HEK293 (cell line): ENCODE data around the gene TMA7B.

Experiments
- CTCF ChIA-PET: fragments of 350-600 bp; formaldehyde crosslinking; extraction: SDS; loops from one replicate; lab custom pipeline; 2021; ENCODE audit warnings: antibody characterized with exemption; lab: Yijun Ruan, JAX
- POLR2A ChIA-PET: fragments of 300-600 bp; formaldehyde crosslinking; extraction: SDS; loops from one replicate; lab custom pipeline; 2020; ENCODE audit warnings: antibody characterized with exemption, inconsistent platforms; lab: Yijun Ruan, JAX
- H3K27ac ChIP-seq: fragments of 200-500 bp; sonication (Bioruptor generic); 2 replicates; pipeline ENCODE4 v1.5.1; 2014; ENCODE audit warnings: low read depth, low read length, control low read depth, inconsistent platforms; ENCODE audit errors: extremely low read depth
- H3K36me3 ChIP-seq, 2 experiments: fragments of 200-500 bp in 1 of 2; sonication (Bioruptor generic) in 1 of 2; 1 replicate in 1 of 2; 2 replicates in 1 of 2; pipeline ENCODE4 v1.5.1; 2014 to 2017; ENCODE audit warnings: inconsistent platforms in 2 of 2, low read length in 2 of 2; ENCODE audit not compliant: control insufficient read depth in 2 of 2, insufficient read depth in 1 of 2
- H3K4me1 ChIP-seq: fragments of 200-500 bp; sonication (Bioruptor generic); 2 replicates; pipeline ENCODE4 v1.5.1; 2014; ENCODE audit warnings: mild to moderate bottlenecking, low read length, inconsistent platforms; ENCODE audit not compliant: control insufficient read depth, insufficient read depth
- H3K4me3 ChIP-seq: 2 replicates; pipeline ENCODE4 v1.5.1; 2011; ENCODE audit warnings: low read depth, mild to moderate bottlenecking, control low read depth, low read length, moderate library complexity
- H3K9me3 ChIP-seq: fragments of 200-500 bp; sonication (Bioruptor generic); 2 replicates; pipeline ENCODE4 v1.5.1; 2014; ENCODE audit warnings: low read depth, low read length, inconsistent platforms; ENCODE audit not compliant: control insufficient read depth, insufficient read depth
- AEBP2 ChIP-seq: fragments of 450-650 bp; formaldehyde crosslinking; IDR thresholded peaks from 2 replicates; pipeline ENCODE4 v1.5.1; 2016; ENCODE audit warnings: missing biosample characterization, missing genetic modification characterization, borderline replicate concordance
- GFI1B ChIP-seq: fragments of 450-650 bp; formaldehyde crosslinking; IDR thresholded peaks from 2 replicates; pipeline ENCODE4 v1.5.1; 2016; ENCODE audit warnings: missing biosample characterization, missing genetic modification characterization
- GLI4 ChIP-seq: fragments of 450-650 bp; formaldehyde crosslinking; IDR thresholded peaks from 2 replicates; pipeline ENCODE4 v1.5.1; 2016; ENCODE audit warnings: missing biosample characterization, missing genetic modification characterization
- HOXA7 ChIP-seq: sonication (generic); formaldehyde crosslinking; IDR thresholded peaks from 2 replicates; pipeline ENCODE4 v1.8.1; 2022; ENCODE audit warnings: missing genetic modification reagents, borderline replicate concordance
- OVOL3 ChIP-seq: fragments of 450-650 bp; formaldehyde crosslinking; IDR thresholded peaks from 2 replicates; pipeline ENCODE4 v1.5.1; 2016; ENCODE audit warnings: missing biosample characterization, missing genetic modification characterization
- PRDM1 ChIP-seq: fragments of 450-650 bp; formaldehyde crosslinking; IDR thresholded peaks from 2 replicates; pipeline ENCODE4; 2016; ENCODE audit warnings: missing biosample characterization, missing genetic modification characterization
- REPIN1 ChIP-seq: fragments of 450-650 bp; formaldehyde crosslinking; IDR thresholded peaks from 2 replicates; pipeline ENCODE4 v1.5.1; 2017; ENCODE audit warnings: missing biosample characterization, missing genetic modification characterization, low read depth
- SCRT2 ChIP-seq: fragments of 450-650 bp; formaldehyde crosslinking; IDR thresholded peaks from 2 replicates; pipeline ENCODE4 v1.5.1; 2016; ENCODE audit warnings: missing biosample characterization, missing genetic modification characterization
- ZBTB20 ChIP-seq: fragments of 450-650 bp; formaldehyde crosslinking; IDR thresholded peaks from 2 replicates; pipeline ENCODE4 v1.5.1; 2016; ENCODE audit warnings: missing biosample characterization, missing genetic modification characterization
- ZBTB48 ChIP-seq: fragments of 450-650 bp; formaldehyde crosslinking; IDR thresholded peaks from 2 replicates; pipeline ENCODE4 v1.5.1; 2016; ENCODE audit warnings: missing biosample characterization, missing genetic modification characterization
- ZBTB49 ChIP-seq: fragments of 450-650 bp; formaldehyde crosslinking; IDR thresholded peaks from 2 replicates; pipeline ENCODE4 v1.5.1; 2016; ENCODE audit warnings: missing biosample characterization, missing genetic modification characterization, low read depth
- ZFP3 ChIP-seq: fragments of 450-650 bp; formaldehyde crosslinking; IDR thresholded peaks from 2 replicates; pipeline ENCODE4 v1.5.1; 2016; ENCODE audit warnings: low read depth, missing biosample characterization, missing genetic modification characterization
- ZFP41 ChIP-seq: fragments of 450-650 bp; formaldehyde crosslinking; IDR thresholded peaks from 2 replicates; pipeline ENCODE4 v1.5.1; 2016; ENCODE audit warnings: missing biosample characterization, missing genetic modification characterization, borderline replicate concordance
- ZNF112 ChIP-seq: fragments of 450-650 bp; formaldehyde crosslinking; IDR thresholded peaks from 2 replicates; pipeline ENCODE4 v1.5.0; 2017; ENCODE audit warnings: missing biosample characterization, missing genetic modification characterization
- ZNF214 ChIP-seq: fragments of 450-650 bp; formaldehyde crosslinking; IDR thresholded peaks from 2 replicates; pipeline ENCODE4 v1.5.1; 2017; ENCODE audit warnings: missing biosample characterization, mild to moderate bottlenecking, missing genetic modification characterization, borderline replicate concordance
- ZNF24 ChIP-seq: fragments of 450-650 bp; formaldehyde crosslinking; IDR thresholded peaks from 2 replicates; pipeline ENCODE4 v1.5.1; 2016; ENCODE audit warnings: missing biosample characterization, missing genetic modification characterization
- ZNF292 ChIP-seq: fragments of 450-650 bp; formaldehyde crosslinking; IDR thresholded peaks from 2 replicates; pipeline ENCODE4 v1.5.1; 2016; ENCODE audit warnings: low read depth, missing biosample characterization, missing genetic modification characterization, borderline replicate concordance
- ZNF324 ChIP-seq: fragments of 450-650 bp; formaldehyde crosslinking; IDR thresholded peaks from 2 replicates; pipeline ENCODE4 v1.5.1; 2016; ENCODE audit warnings: missing biosample characterization, missing genetic modification characterization
- ZNF629 ChIP-seq: fragments of 450-650 bp; formaldehyde crosslinking; IDR thresholded peaks from 2 replicates; pipeline ENCODE4 v1.5.1; 2017; ENCODE audit warnings: missing biosample characterization, missing genetic modification characterization
- ZSCAN4 ChIP-seq: fragments of 450-650 bp; formaldehyde crosslinking; IDR thresholded peaks from 2 replicates; pipeline ENCODE4 v1.5.1; 2017; ENCODE audit warnings: missing biosample characterization, missing genetic modification characterization
- ZXDB ChIP-seq: fragments of 450-650 bp; formaldehyde crosslinking; IDR thresholded peaks from 2 replicates; pipeline ENCODE4 v1.5.1; 2016; ENCODE audit warnings: missing biosample characterization, missing genetic modification characterization

TMA7B gene

GRCh38 chr22:39933741-39934140 is 26.5 kb upstream of the TMA7B start:
- Histone ChIP-seq H3K27ac (no peak overlapping the region), H3K4me3 (no peak overlapping the region), H3K9me3 (no peaks in the 10 kb centered on the region), H3K36me3 (no peaks in the 10 kb centered on the region), H3K4me1 (no peaks in the 10 kb centered on the region)
- peak; percentile 72 for TF ChIP-seq PRDM1 (tag by site-specific recombination)
- no peak for TF ChIP-seq ZBTB48 (tag by site-specific recombination)
- CTCF ChIA-PET = interaction anchor here (0.6 to 3.7 kb wide), 16 partner anchors 9 to 395 kb away, joined by 3 to 36 read pairs (median 5); no protein-coding TSS in a partner anchor
- POLR2A ChIA-PET = no interaction called here

GRCh38 chr22:39935116-39935515 is 25.1 kb upstream of the TMA7B start:
- POLR2A ChIA-PET = no interaction called here
- no peak for TF ChIP-seq ZNF24
- no peak for TF ChIP-seq OVOL3 (tag by site-specific recombination)
- no peak for TF ChIP-seq SCRT2 (tag by site-specific recombination)
- TF ChIP-seq GFI1B (tag by site-specific recombination) = no peak
- TF ChIP-seq ZFP3 (tag by site-specific recombination) = no peak
- TF ChIP-seq ZBTB20 (tag by site-specific recombination) = no peak
- no peak for TF ChIP-seq ZSCAN4 (tag by site-specific recombination)
- TF ChIP-seq GLI4 (tag by site-specific recombination) = no peak
- TF ChIP-seq AEBP2 (tag by site-specific recombination) = no peak
- TF ChIP-seq ZNF292 = no peak
- TF ChIP-seq ZNF112 (tag by site-specific recombination) = no peak
- TF ChIP-seq HOXA7 (CRISPR knock-in tag) = no peak
- no peak for TF ChIP-seq REPIN1 (tag by site-specific recombination)
- TF ChIP-seq ZFP41 (tag by site-specific recombination) = no peak
- no peak for TF ChIP-seq ZNF324 (tag by site-specific recombination)
- no peak for TF ChIP-seq ZBTB49
- TF ChIP-seq ZNF214 = no peak
- TF ChIP-seq ZXDB = no peak
- no peak for TF ChIP-seq ZNF629 (tag by site-specific recombination)

More at GRCh38 chr22:39935116-39935515, 25.1 kb upstream of the TMA7B start:
- H3K9me3 ChIP-seq = no peaks in the 10 kb centered on the region
- H3K36me3 ChIP-seq = no peaks in the 10 kb centered on the region
- H3K4me1 ChIP-seq = no peaks in the 10 kb centered on the region
- no peak overlapping the region for H3K27ac ChIP-seq
- H3K4me3 ChIP-seq = no peak overlapping the region
- CTCF ChIA-PET = interaction anchor here (0.6 to 3.7 kb wide), 6 partner anchors 10 to 314 kb away, joined by 3 to 36 read pairs (median 4); no protein-coding TSS in a partner anchor
